DMS153 treated with DMSO at 0.1 percent for 48 hours (cell line): ENCODE results near the gene TINCR.

Source experiments
- DNase-seq: peaks from one replicate; lab custom pipeline; 2025; ENCODE audit not compliant: unreplicated experiment; lab: John Stamatoyannopoulos, UW

TINCR gene

GRCh38 chr19:5590151-5590864 is 22.6 kb upstream of the TINCR start:
- DNase-seq = no peak

GRCh38 chr19:5588906-5589676 is 21.3 kb upstream of the TINCR start:
- no peak for DNase-seq

- no peak for DNase-seq
These were observed 20.7 kb upstream of the TINCR start for GRCh38 chr19:5588441-5588840.

- DNase-seq = peak; percentile 43
These were observed 19.9 kb upstream of the TINCR start for GRCh38 chr19:5587661-5588060.

GRCh38 chr19:5587071-5587455 is 19.3 kb upstream of the TINCR start:
- no peak for DNase-seq

- no peak for DNase-seq
These were observed 18.7 kb upstream of the TINCR start for GRCh38 chr19:5586300-5587070.

GRCh38 chr19:5585461-5586299 is 17.9 kb upstream of the TINCR start:
- DNase-seq = peak; percentile 11

- DNase-seq = no peak
These were observed 12.4 kb upstream of the TINCR start for GRCh38 chr19:5580161-5580571.

- no peak for DNase-seq
These were observed 11.9 kb upstream of the TINCR start for GRCh38 chr19:5579697-5580096.

GRCh38 chr19:5579286-5579685 is 11.5 kb upstream of the TINCR start:
- no peak for DNase-seq

GRCh38 chr19:5578097-5578846 is 10.5 kb upstream of the TINCR start:
- peak; percentile 55 for DNase-seq

GRCh38 chr19:5575590-5575989 is 7.8 kb upstream of the TINCR start:
- no peak for DNase-seq

- DNase-seq = no peak
These were observed 5.0 kb upstream of the TINCR start for GRCh38 chr19:5572556-5573286.

- DNase-seq = no peak
These were observed 4.0 kb upstream of the TINCR start for GRCh38 chr19:5571777-5572176.

- DNase-seq = no peak
These were observed 236 bp upstream of the TINCR start for GRCh38 chr19:5567970-5568407.

- DNase-seq = no peak
These were observed 2.8 kb downstream of the TINCR start for GRCh38 chr19:5564930-5565329.

GRCh38 chr19:5563935-5564612 is 3.7 kb downstream of the TINCR start:
- no peak for DNase-seq

GRCh38 chr19:5563008-5563431 is 4.7 kb downstream of the TINCR start:
- no peak for DNase-seq

GRCh38 chr19:5562280-5562679 is 5.5 kb downstream of the TINCR start:
- no peak for DNase-seq
